ENCODE results near the gene CDK14. TPM values are rescaled to one million over a fixed set of nuclear protein-coding genes. Genes with fewer than 3 reads are reported as not detected.

CDK14 gene
- total and polyA plus RNA-seq, 2 donors (not counting 3 experiments of a cell fraction or from before 2014, with no cell fraction given) = 5.5 to 34.2 TPM

DNA sequence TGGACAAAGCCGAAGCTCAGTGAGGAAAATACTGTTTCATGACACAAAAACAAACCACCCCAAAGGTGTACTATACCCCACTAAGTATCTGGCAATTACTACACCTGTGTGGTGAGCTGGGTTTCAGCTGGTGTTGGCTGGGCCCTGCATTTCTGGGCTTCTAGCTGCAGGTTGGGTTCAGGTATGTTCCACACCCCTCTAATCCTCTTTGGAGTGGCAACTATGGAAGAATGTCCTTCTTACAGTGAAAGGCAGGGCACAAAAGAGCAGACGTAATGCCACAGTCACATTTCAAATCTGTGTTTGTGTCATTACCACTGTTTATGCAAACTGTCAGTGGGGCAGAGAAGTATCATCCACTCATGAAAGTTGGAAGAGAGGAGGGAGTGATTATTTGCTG lies 466.6 kb downstream of the CDK14 start:
- TF ChIP-seq JUN (IDR thresholded peaks at IDR 0.05; ENCODE audit: borderline replicate concordance, insufficient read depth, insufficient read length, low read depth) (no peak), MYC (IDR thresholded peaks at IDR 0.05; ENCODE audit: low read depth, low read length) (no peak), EZH2 (IDR thresholded peaks at IDR 0.05; ENCODE audit: borderline replicate concordance, low read depth, low read length, severe bottlenecking) (no peak), POLR2A (IDR thresholded peaks at IDR 0.05; ENCODE audit: low read depth, low read length) (no peak), POLR2AphosphoS5 (IDR thresholded peaks at IDR 0.05; ENCODE audit: insufficient read depth, low read depth, low read length) (no peak), GATA2 (IDR thresholded peaks at IDR 0.05; ENCODE audit: insufficient read depth, insufficient read length, low read depth, low read length) (no peak), MAX (IDR thresholded peaks at IDR 0.05; ENCODE audit: insufficient read depth, insufficient read length) (no peak)
- TF ChIP-seq, protein P1, sequence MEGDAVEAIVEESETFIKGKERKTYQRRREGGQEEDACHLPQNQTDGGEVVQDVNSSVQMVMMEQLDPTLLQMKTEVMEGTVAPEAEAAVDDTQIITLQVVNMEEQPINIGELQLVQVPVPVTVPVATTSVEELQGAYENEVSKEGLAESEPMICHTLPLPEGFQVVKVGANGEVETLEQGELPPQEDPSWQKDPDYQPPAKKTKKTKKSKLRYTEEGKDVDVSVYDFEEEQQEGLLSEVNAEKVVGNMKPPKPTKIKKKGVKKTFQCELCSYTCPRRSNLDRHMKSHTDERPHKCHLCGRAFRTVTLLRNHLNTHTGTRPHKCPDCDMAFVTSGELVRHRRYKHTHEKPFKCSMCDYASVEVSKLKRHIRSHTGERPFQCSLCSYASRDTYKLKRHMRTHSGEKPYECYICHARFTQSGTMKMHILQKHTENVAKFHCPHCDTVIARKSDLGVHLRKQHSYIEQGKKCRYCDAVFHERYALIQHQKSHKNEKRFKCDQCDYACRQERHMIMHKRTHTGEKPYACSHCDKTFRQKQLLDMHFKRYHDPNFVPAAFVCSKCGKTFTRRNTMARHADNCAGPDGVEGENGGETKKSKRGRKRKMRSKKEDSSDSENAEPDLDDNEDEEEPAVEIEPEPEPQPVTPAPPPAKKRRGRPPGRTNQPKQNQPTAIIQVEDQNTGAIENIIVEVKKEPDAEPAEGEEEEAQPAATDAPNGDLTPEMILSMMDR (IDR thresholded peaks at IDR 0.05; ENCODE audit: extremely low read depth in 1 of 2, insufficient read depth in 1 of 2, low read depth in 1 of 2, low read length in 2 of 2) = no peak
- CTCF ChIA-PET = interaction anchor here (0.9 to 1.1 kb wide), 2 partner anchors 12 to 17 kb away, joined by 3 to 4 read pairs; no protein-coding TSS in a partner anchor
- Histone ChIP-seq H3K27ac (ENCODE audit: insufficient read depth, low read depth, low read length) (no peak overlapping the region), H3K27me3 (ENCODE audit: control insufficient read depth in 2 of 2, insufficient read depth in 2 of 2, low read length in 2 of 2) (no peaks in the 10 kb centered on the region), H3K36me3 (ENCODE audit: control insufficient read depth in 2 of 2, extremely low read depth in 1 of 2, insufficient read depth in 2 of 2, low read length in 2 of 2) (no peaks in the 10 kb centered on the region), H3K9ac (replicated peaks; ENCODE audit: extremely low read depth, insufficient read depth, low read length) (no peak overlapping the region), H2AFZ (ENCODE audit: low read depth, low read length) (no peak overlapping the region), H3K4me2 (ENCODE audit: insufficient read depth, low read length) (no peak overlapping the region), H3K4me1 (ENCODE audit: control insufficient read depth, extremely low read depth, insufficient read depth, low read length) (no peaks in the 10 kb centered on the region), H3K79me2 (ENCODE audit: control insufficient read depth, insufficient read depth, low read length) (no peaks in the 10 kb centered on the region), H4K20me1 (replicated peaks; ENCODE audit: control insufficient read depth, extremely low read depth, insufficient read depth, low read length) (no peaks in the 10 kb centered on the region), H3K9me3 (replicated peaks; ENCODE audit: control insufficient read depth, insufficient read depth, low read length) (no peaks in the 10 kb centered on the region), H3K9me1 (replicated peaks; ENCODE audit: control insufficient read depth, extremely low read depth, insufficient read depth, low read length) (no peaks in the 10 kb centered on the region), H3K4me3 (replicated peaks in 1 of 3; ENCODE audit: insufficient read depth in 1 of 3, low read depth in 1 of 3, low read length in 3 of 3) (no peak overlapping the region)
- POLR2A ChIA-PET = interaction anchor here (0.5 kb wide), 1 partner anchor 80 kb away, joined by 3 read pairs; no protein-coding TSS in a partner anchor
- BruUV-seq (replicated peaks) = no TSS peak
- no peak for FAIRE-seq
- intact Hi-C loops (cut with micrococcal nuclease) = no loop called here
- dilution Hi-C loops (cut with MboI; ENCODE audit: extremely low pct_ligation_motif_present, low sequenced_read_pairs) = no loop called here
- no peak for DNase-seq (ENCODE audit: low read depth, low spot score)
